ENCODE results near the gene LAMA5. TPM values are rescaled to one million over a fixed set of nuclear protein-coding genes. Genes with fewer than 3 reads are reported as not detected.

LAMA5 gene
- polyA plus RNA-seq, 12 donors, result 43.3 to 663 (median 58.4) TPM

- no peak for DNase-seq
Measured at GRCh38 chr20:62349556-62350097, 17.5 kb downstream of the LAMA5 start.

- no peak for DNase-seq
Measured at GRCh38 chr20:62348604-62349003, 18.5 kb downstream of the LAMA5 start.

- DNase-seq, result no peak
Measured at GRCh38 chr20:62347445-62347844, 19.7 kb downstream of the LAMA5 start.

GRCh38 chr20:62347151-62347404 is 20.0 kb downstream of the LAMA5 start:
- DNase-seq, result no peak

GRCh38 chr20:62346398-62347150 is 20.5 kb downstream of the LAMA5 start:
- DNase-seq, result no peak

- no peak for DNase-seq
Measured at GRCh38 chr20:62345681-62346370, 21.3 kb downstream of the LAMA5 start.

GRCh38 chr20:62344782-62345181 is 22.3 kb downstream of the LAMA5 start:
- no peak for DNase-seq

- DNase-seq, result no peak
Measured at GRCh38 chr20:62344092-62344491, 23.0 kb downstream of the LAMA5 start.

- DNase-seq, result no peak
Measured at GRCh38 chr20:62342910-62343309, 24.2 kb downstream of the LAMA5 start.

- DNase-seq, result no peak
Measured at GRCh38 chr20:62339647-62340062, 27.5 kb downstream of the LAMA5 start.

GRCh38 chr20:62338294-62338620 is 28.9 kb downstream of the LAMA5 start:
- no peak for DNase-seq

GRCh38 chr20:62337558-62338293 is 29.4 kb downstream of the LAMA5 start:
- DNase-seq, result no peak

- DNase-seq, result no peak
Measured at GRCh38 chr20:62336775-62337557, 30.1 kb downstream of the LAMA5 start.

- DNase-seq, result no peak
Measured at GRCh38 chr20:62336329-62336728, 30.8 kb downstream of the LAMA5 start.

- no peak for DNase-seq
Measured at GRCh38 chr20:62335532-62335931, 31.6 kb downstream of the LAMA5 start.

- DNase-seq, result no peak
Measured at GRCh38 chr20:62334881-62335280, 32.2 kb downstream of the LAMA5 start.

GRCh38 chr20:62333820-62334595 is 33.1 kb downstream of the LAMA5 start:
- no peak for DNase-seq

- no peak for DNase-seq
Measured at GRCh38 chr20:62332989-62333819, 33.9 kb downstream of the LAMA5 start.

GRCh38 chr20:62332421-62332820 is 34.7 kb downstream of the LAMA5 start:
- DNase-seq, result no peak

GRCh38 chr20:62331347-62331746 is 35.8 kb downstream of the LAMA5 start:
- DNase-seq, result no peak

Data from muscle of arm (tissue), 12 donors.